Measurements from ENCODE around the gene TJP3.

DNA sequence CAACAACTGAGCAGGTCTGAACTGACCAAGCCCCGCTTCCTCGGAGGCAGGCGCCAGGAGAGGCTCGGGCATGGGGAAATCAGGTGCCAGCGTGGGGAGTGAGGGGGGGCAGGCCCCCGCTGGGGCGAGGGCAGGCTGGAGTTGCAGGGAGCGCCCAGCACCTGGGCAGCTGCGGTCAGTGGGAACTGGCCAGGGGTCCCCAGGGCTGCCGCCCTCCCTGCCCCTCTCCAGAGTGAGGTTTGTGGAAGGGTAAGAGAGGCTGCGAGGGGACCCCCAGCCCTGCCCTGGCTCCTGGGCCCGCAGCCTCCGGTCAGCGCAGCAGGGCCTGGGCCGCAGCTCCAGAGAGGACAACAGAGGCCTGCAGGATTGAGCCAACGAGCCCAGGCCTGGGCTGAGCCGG lies 40.4 kb upstream of the TJP3 start:
- TF ChIP-seq POLR2A (IDR thresholded peaks at IDR 0.05; ENCODE audit: low read length) (no peak), GATA1 (IDR thresholded peaks at IDR 0.05; ENCODE audit: low read depth, low read length) (no peak)

Data from erythroblast (primary cell).